ENCODE data around the gene ATP6V0B. TPM values are rescaled to one million over a fixed set of nuclear protein-coding genes. Genes with fewer than 3 reads are reported as not detected.

Gene ATP6V0B
- total RNA-seq, 2 donors from 2014 or later: 161 to 203 TPM

DNA sequence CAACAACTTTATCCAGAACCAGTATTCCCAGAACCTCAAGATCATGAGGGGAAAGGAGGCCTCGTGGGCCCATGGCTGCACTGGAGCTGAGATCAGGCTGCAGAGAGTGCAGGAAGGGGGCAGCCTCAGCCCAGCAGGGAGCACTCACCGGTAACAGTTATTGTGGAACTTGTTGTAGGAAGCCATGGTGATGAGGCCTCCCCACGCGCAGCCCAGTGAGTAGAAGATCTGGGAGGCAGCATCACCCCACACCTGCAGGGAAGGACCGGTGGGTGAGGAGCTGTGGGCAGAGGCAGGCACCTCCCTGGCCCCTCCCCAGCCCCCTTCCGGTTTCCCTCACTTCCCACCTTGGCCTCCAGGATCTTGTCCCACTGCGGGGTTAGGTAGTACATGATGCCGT, 27.4 kb downstream of the ATP6V0B start:
- no peak for ATAC-seq
- H3K27me3 Mint-ChIP-seq: no peaks in the 10 kb centered on the region
- no peak overlapping the region for H3K4me3 Mint-ChIP-seq
- no peaks in the 10 kb centered on the region for H3K36me3 Mint-ChIP-seq
- H3K4me1 Mint-ChIP-seq (ENCODE audit: low read depth in 2 of 2): no peaks in the 10 kb centered on the region
- no peaks in the 10 kb centered on the region for H3K9me3 Mint-ChIP-seq
- DNase-seq (ENCODE audit: low spot score): no peak
- no peak overlapping the region for H3K27ac Mint-ChIP-seq

DNA sequence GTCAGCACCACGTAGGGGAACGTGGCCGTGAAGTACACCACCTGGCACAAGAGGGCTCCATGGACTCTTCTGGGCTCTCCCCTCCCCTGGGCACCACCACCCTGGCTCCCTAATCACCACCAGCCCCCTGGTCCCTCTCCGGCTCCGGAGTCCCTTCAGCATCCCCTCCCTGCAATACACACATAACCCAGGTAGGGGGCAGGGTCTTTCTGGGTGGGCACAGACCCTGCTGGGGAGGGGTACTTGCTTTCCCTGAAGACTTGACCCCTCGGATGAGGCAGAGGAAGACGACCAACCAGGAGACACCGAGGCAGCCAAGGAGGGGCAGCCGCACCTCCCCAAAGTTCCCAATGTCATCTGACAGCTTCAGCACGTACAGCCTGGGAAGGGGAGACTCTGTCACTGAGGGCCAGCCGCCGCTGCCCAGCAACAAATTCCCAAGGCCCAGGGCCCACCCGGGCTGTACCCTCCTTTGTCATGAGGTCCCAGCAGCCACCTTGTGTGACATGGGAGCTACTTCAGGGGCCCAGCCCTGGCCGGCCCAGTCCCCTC, 27.9 kb downstream of the ATP6V0B start:
- no peak for ATAC-seq
- DNase-seq (ENCODE audit: low spot score): no peak
- no peaks in the 10 kb centered on the region for H3K36me3 Mint-ChIP-seq
- no peaks in the 10 kb centered on the region for H3K4me1 Mint-ChIP-seq (ENCODE audit: low read depth in 2 of 2)
- H3K9me3 Mint-ChIP-seq: no peaks in the 10 kb centered on the region
- H3K27ac Mint-ChIP-seq: no peak overlapping the region
- no peak overlapping the region for H3K4me3 Mint-ChIP-seq
- no peaks in the 10 kb centered on the region for H3K27me3 Mint-ChIP-seq

DNA sequence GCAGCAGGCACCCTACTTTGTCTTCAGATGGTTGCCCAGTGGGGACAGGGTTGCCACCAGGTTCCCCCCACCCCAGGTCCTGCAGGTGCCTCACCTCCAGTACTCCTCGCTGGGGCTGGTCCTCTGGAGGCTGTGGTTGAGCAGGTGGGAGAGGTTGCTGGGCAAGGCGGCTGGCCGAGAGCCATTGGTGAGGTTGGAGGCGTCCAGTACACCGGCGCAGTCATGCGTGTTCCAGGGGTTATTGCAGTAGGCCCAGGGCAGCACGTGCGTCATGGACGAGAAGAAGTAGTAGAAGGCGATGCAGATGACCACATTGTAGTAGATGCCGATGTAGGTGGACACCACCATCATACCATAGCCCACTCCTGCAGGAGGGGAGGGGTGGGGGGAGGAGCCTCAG, 33.5 kb downstream of the ATP6V0B start:
- Mint-ChIP-seq H3K4me3 (no peak overlapping the region), H3K4me1 (ENCODE audit: low read depth in 2 of 2) (no peaks in the 10 kb centered on the region), H3K27me3 (no peaks in the 10 kb centered on the region), H3K9me3 (no peaks in the 10 kb centered on the region), H3K36me3 (no peaks in the 10 kb centered on the region), H3K27ac (no peak overlapping the region)
- no peak for ATAC-seq
- DNase-seq (ENCODE audit: low spot score): no peak

DNA sequence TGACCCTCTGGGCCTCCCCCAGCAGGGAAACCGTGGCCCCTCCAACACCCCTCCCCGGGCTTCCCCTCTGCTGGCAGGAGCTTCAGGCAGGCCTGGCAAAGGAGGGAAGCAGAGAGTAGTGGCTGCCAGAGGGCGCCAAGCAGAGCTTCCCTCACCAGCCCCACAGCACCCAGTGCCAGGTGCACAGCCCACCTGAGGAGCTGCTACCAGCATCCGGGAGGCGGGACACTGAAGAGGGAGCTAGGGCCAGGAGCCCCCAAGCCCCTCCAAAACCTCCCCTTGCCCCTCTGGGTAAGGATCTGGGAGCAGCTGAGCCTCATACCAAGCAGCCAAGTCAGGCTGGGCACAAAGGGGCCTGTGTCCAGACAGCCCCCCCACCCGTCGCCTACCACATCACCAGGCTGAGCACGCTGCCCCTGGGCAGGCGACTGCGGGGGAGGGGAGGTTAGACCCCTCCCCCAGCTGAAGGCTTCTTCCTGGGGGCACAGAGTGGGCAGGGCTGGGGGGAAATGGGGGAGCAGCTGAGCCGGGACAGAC, 36.2 kb downstream of the ATP6V0B start:
- peaks cover 0 to 3% of the 10 kb centered on the region in 2 donors for H3K4me1 Mint-ChIP-seq (ENCODE audit: low read depth in 2 of 2)
- H3K4me3 Mint-ChIP-seq: no peak overlapping the region
- peaks cover 0 to 12% of the 10 kb centered on the region in 2 donors for H3K27me3 Mint-ChIP-seq
- ATAC-seq (no peak), DNase-seq (ENCODE audit: low spot score) (no peak)
- no peak overlapping the region for H3K27ac Mint-ChIP-seq
- no peaks in the 10 kb centered on the region for H3K36me3 Mint-ChIP-seq
- no peaks in the 10 kb centered on the region for H3K9me3 Mint-ChIP-seq

DNA sequence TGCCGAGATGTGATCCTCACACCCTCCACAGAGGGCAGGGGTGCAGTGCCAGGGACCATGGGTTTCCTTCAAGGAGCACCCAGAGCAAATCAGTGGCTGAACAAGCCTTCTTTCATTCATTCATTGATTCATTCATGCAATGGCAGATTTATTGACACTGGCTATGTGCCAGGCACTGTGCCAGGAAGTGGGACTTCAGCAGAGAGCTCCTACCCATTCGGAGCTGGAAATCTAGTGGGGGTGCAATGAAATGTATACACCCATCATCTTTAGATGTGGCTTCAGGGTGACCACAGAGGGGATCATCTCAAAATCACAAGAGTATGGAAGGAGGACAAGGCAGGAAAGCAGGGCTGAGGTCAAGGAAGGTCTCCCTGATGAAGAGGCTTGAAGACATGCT, 37.6 kb downstream of the ATP6V0B start:
- peaks cover 0 to 12% of the 10 kb centered on the region in 2 donors for H3K27me3 Mint-ChIP-seq
- no peak overlapping the region for H3K27ac Mint-ChIP-seq
- DNase-seq (ENCODE audit: low spot score) (no peak), ATAC-seq (no peak)
- H3K4me3 Mint-ChIP-seq: no peak overlapping the region
- no peaks in the 10 kb centered on the region for H3K9me3 Mint-ChIP-seq
- no peaks in the 10 kb centered on the region for H3K36me3 Mint-ChIP-seq
- H3K4me1 Mint-ChIP-seq (ENCODE audit: low read depth in 2 of 2): peaks cover 0 to 3% of the 10 kb centered on the region in 2 donors

DNA sequence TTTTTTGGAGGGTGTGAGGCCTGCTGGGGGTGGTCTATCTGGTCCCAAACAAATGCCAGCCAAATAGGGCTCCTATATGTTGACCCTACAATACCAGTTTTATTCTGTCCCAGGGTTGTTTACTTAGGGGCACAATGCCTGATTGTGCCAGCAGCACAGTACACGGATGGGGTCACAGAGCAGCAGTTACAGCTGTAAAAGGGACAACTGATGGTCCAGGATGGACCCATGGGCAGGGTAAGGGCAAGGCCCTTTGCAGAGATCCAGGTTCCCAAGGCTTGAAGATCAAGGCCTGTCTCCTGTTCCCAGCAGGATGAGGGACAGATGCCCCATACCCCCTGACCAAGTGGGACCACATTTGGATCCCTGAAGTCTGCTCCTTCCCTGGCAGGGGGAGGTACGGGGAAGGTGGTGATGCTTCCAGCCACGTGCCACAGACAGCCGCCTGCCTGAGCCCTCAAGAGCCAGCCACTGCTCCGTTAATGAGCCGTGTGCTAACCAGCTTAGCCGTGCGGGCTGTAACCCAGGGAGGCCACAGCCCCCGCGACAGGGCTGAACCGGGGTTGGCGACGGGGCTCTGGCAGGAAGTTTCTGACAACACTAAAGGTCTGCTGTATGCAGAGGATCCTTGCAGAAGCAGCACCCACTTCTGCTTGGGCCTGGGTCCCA, 38.3 kb downstream of the ATP6V0B start:
- Mint-ChIP-seq H3K27ac (no peak overlapping the region), H3K4me3 (no peak overlapping the region), H3K27me3 (peaks cover 0 to 12% of the 10 kb centered on the region in 2 donors), H3K4me1 (ENCODE audit: low read depth in 2 of 2) (peaks cover 0 to 3% of the 10 kb centered on the region in 2 donors), H3K36me3 (no peaks in the 10 kb centered on the region), H3K9me3 (no peaks in the 10 kb centered on the region)
- DNase-seq (ENCODE audit: low spot score) (no peak), ATAC-seq (no peak)

DNA sequence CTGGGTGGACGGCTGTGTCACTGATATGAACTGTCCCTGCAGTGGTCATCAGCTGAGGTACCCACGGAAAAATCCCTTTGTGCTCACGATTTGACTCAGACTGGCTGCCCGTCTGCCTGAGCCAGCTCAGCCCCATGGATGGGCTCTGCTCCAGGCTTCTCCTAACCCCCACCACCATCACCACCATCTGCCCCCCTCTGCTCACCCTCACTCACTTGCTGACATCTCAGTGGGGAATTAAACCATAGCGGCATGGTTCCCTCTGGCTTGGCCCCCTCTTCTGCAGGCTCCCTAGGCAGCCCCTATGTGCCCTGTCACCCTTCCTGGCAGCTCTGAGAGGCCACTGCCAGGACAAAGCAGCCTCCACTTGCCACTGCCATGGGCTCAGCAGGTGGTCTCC, 39.2 kb downstream of the ATP6V0B start:
- Mint-ChIP-seq H3K36me3 (no peaks in the 10 kb centered on the region), H3K27me3 (peaks cover 0 to 12% of the 10 kb centered on the region in 2 donors), H3K9me3 (no peaks in the 10 kb centered on the region), H3K27ac (peak overlapping the region in 1 of 2 donors; percentile 56), H3K4me1 (ENCODE audit: low read depth in 2 of 2) (peaks cover 0 to 3% of the 10 kb centered on the region in 2 donors), H3K4me3 (no peak overlapping the region)
- ATAC-seq (no peak), DNase-seq (ENCODE audit: low spot score) (no peak)

DNA sequence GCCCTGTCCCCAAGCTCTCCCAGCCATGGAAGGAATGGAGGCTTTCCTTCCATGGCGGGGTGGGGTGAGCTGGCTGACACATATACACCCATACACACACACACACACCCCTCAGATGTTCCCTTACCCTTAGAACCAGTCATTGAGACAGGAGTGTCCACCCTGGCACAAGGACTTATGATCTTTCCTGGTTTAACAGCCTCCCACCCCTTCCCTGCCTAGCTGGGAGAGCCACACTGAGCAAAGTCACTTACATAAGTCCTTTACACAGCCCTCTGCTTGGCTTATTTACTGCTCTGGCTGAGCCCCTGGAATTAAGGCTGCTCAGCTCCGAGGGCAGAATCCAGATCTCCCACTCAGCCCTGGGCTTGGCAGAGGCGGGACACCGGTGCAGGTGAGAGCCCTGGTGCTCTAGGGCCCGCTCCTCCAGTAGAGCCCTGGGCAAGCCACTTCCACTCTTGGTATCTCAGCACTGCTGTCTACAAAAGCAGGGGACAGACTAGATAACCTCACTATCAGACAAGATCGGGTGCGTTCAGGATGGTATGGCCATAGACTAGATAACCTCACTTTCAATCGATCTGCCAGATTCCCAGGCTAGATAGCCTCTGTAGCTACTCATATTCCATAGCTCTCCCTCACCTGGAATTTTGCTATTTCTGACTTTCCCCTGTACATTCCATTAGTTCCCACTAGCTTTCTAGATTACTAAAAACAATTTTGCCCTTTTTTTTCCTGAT, 39.8 kb downstream of the ATP6V0B start:
- peak overlapping the region in 1 of 2 donors; percentile 56 for H3K27ac Mint-ChIP-seq
- no peak for DNase-seq (ENCODE audit: low spot score)
- H3K27me3 Mint-ChIP-seq: peaks cover 0 to 12% of the 10 kb centered on the region in 2 donors
- peaks cover 0 to 3% of the 10 kb centered on the region in 2 donors for H3K4me1 Mint-ChIP-seq (ENCODE audit: low read depth in 2 of 2)
- no peaks in the 10 kb centered on the region for H3K9me3 Mint-ChIP-seq
- no peak for ATAC-seq
- H3K4me3 Mint-ChIP-seq: no peak overlapping the region
- no peaks in the 10 kb centered on the region for H3K36me3 Mint-ChIP-seq

DNA sequence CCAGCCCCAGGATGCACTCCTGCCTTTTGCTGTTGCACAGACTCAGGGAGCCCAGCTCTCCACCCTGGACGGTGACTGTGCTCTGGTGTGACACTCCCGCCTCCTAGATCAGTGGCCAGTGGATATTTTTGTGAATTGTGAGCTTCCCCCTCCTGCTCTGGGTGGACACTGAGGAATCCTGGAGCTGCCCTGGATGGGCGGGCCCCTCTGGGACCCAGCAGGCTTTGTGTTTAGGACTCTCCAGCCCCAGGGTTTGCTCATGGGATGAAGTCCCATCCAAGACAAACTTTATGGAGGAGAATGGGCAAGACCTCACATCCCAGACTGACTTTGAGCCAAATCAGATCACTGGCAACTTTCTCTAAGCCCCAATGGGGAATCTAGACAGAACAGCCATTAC, 40.4 kb downstream of the ATP6V0B start:
- H3K4me3 Mint-ChIP-seq: no peak overlapping the region
- H3K9me3 Mint-ChIP-seq: no peaks in the 10 kb centered on the region
- no peaks in the 10 kb centered on the region for H3K36me3 Mint-ChIP-seq
- no peak for ATAC-seq
- H3K27me3 Mint-ChIP-seq: peaks cover 0 to 12% of the 10 kb centered on the region in 2 donors
- no peak for DNase-seq (ENCODE audit: low spot score)
- peaks cover 0 to 3% of the 10 kb centered on the region in 2 donors for H3K4me1 Mint-ChIP-seq (ENCODE audit: low read depth in 2 of 2)
- no peak overlapping the region for H3K27ac Mint-ChIP-seq

DNA sequence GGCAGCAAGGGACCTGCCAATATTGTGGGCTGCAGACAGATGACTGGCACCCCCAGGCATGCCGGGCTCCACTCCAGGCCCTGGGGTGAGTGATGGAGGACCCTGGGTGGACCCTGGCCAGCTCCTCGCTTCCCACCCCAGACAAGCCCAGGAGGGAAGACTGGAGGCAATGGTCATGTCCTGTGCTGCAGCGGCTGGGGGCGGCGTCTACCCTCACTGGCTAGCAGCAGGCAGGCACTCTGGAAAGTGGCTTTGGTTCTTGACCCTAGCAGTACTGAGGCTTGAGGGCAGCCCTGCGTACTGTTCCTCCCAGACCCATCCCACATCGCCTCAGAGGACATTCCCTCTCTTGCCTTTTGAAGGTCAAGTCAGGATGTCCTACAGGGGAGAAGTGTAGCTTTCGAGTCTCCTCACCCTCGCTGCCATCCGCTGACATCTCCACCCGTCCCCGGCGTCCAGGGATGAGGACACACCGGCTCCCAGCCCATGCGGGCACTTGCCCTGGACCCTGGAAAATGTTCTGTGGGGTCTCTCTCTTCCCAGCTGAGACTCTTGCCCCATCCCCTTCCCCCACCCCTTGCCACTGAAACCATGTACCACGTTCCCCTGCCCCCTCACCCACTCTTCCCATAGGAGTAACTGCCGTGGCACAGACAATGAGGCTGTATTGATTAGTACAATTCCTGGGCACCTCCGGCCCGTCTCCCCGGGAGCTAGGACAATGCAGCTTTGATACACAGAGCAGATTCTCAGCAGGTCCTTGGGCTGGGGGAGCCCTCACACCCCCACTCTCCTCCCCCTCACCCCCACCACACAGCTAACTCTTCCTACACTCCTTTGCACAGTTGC, 41.5 kb downstream of the ATP6V0B start:
- H3K36me3 Mint-ChIP-seq: no peaks in the 10 kb centered on the region
- H3K27ac Mint-ChIP-seq: no peak overlapping the region
- ATAC-seq (no peak), DNase-seq (ENCODE audit: low spot score) (no peak)
- H3K4me1 Mint-ChIP-seq (ENCODE audit: low read depth in 2 of 2): peaks cover 0 to 3% of the 10 kb centered on the region in 2 donors
- no peak overlapping the region for H3K4me3 Mint-ChIP-seq
- H3K27me3 Mint-ChIP-seq: peaks cover 0 to 12% of the 10 kb centered on the region in 2 donors
- no peaks in the 10 kb centered on the region for H3K9me3 Mint-ChIP-seq

DNA sequence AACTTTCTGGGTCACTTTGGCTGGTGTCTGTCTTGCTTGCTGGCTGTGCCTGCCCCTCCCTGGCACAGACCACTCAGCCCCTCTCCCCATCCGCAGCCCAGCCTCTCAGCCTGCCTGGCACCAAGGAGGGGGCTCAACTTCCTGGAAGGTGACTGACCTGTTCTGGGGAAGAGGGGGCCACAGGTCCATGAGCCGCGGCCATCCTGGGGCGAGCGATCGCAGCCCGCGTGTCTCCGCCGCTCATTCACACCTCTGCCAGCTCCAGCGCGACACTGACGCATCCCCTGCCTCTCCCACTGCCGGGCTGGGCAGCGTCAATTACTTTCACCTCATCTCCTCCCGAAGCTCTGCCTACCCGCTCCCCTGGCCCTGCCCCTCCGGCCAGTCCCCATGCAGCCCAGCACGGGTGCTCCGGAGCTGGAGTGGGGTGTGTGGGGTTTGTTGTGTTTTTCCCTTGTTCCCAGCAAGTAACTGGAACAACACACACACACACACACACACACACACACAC, 42.2 kb downstream of the ATP6V0B start:
- no peaks in the 10 kb centered on the region for H3K9me3 Mint-ChIP-seq
- peaks cover 0 to 12% of the 10 kb centered on the region in 2 donors for H3K27me3 Mint-ChIP-seq
- no peak for DNase-seq (ENCODE audit: low spot score)
- H3K4me1 Mint-ChIP-seq (ENCODE audit: low read depth in 2 of 2): peaks cover 0 to 3% of the 10 kb centered on the region in 2 donors
- no peak for ATAC-seq
- no peaks in the 10 kb centered on the region for H3K36me3 Mint-ChIP-seq
- no peak overlapping the region for H3K27ac Mint-ChIP-seq
- no peak overlapping the region for H3K4me3 Mint-ChIP-seq

DNA sequence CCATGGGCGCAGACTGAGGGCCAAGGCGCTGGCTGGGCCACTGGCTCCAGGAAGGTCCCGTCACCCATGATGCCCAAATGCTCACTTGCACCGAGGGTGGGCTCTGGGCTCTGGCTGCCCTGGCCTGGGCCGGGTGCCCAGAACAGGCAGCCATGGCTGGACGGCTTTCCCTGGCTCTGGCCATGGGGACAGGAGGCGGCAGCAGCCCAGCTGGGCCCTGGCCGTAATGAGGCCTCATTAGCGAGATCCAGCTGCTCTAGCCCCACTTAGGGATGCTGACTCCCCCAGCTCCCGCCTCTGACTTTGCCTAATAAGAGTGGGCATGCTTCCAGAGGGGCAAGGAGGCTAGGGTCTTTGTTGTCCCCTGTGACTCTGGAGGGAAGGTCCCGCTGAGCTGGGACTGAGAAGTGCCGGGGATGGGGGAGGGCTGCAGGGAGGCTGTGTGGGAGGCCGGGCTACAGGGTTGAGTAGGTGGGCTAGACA, 44.7 kb downstream of the ATP6V0B start:
- H3K27me3 Mint-ChIP-seq: peaks cover 0 to 4% of the 10 kb centered on the region in 2 donors
- no peak overlapping the region for H3K27ac Mint-ChIP-seq
- no peaks in the 10 kb centered on the region for H3K36me3 Mint-ChIP-seq
- ATAC-seq (no peak), DNase-seq (ENCODE audit: low spot score) (no peak)
- H3K4me3 Mint-ChIP-seq: no peak overlapping the region
- H3K9me3 Mint-ChIP-seq: no peaks in the 10 kb centered on the region
- peaks cover 0 to 2% of the 10 kb centered on the region in 2 donors for H3K4me1 Mint-ChIP-seq (ENCODE audit: low read depth in 2 of 2)

DNA sequence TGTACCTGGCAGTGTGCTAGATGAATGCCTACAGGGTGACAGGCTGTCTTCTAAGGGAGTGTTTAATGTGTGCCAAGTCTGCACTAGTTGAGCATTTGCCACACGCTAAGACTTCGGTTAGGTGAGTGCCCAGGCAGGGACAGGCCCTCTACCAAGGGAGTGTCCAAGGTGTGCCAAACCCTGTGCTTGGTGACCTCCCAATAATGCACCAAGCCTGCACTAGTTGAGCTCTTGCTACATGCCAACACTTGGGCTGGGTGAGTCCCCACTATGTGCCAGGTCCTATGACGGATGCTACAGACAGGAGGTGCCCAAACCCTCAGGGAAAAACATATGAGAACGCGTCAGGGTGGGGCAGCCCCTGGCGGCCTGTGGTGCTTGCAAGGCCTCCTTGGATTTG, 45.7 kb downstream of the ATP6V0B start:
- Mint-ChIP-seq H3K9me3 (no peaks in the 10 kb centered on the region), H3K27ac (no peak overlapping the region)

More for the DNA sequence above, 45.7 kb downstream of the ATP6V0B start:
- no peaks in the 10 kb centered on the region for H3K4me1 Mint-ChIP-seq (ENCODE audit: low read depth in 2 of 2)
- DNase-seq (ENCODE audit: low spot score): no peak
- no peaks in the 10 kb centered on the region for H3K36me3 Mint-ChIP-seq
- ATAC-seq: peak in 1 of 2 donors; percentile 3
- no peak overlapping the region for H3K4me3 Mint-ChIP-seq
- no peaks in the 10 kb centered on the region for H3K27me3 Mint-ChIP-seq

Measured in natural killer cell treated with Interleukin-12 subunit alpha and Interleukin-12 subunit beta and Interleukin-15 and Interleukin-18, amount 100 ng/mL, for 72 hours (primary cell).